DND-41 (cell line): ENCODE measurements around the gene WDR70.

Experiments
- CTCF ChIP-seq: IDR thresholded peaks from 2 replicates; pipeline ENCODE4 v1.5.1; 2012; ENCODE audit warnings: borderline replicate concordance, low read length, moderate library complexity, mild to moderate bottlenecking; ENCODE audit not compliant: poor library complexity, severe bottlenecking; ENCODE audit errors: extremely low read depth
- EZH2 ChIP-seq: IDR thresholded peaks from 3 replicates; pipeline ENCODE4 v1.6.1; 2012; ENCODE audit warnings: borderline replicate concordance, low read depth, mild to moderate bottlenecking, moderate library complexity, low read length, inconsistent platforms; ENCODE audit not compliant: severe bottlenecking

- no peak for TF ChIP-seq CTCF
- TF ChIP-seq EZH2 = no peak
Measured at GRCh38 chr5:37570597-37570996, 191.5 kb downstream of the WDR70 start.
